ENCODE data around the gene FGFR2.

FGFR2 gene

DNA sequence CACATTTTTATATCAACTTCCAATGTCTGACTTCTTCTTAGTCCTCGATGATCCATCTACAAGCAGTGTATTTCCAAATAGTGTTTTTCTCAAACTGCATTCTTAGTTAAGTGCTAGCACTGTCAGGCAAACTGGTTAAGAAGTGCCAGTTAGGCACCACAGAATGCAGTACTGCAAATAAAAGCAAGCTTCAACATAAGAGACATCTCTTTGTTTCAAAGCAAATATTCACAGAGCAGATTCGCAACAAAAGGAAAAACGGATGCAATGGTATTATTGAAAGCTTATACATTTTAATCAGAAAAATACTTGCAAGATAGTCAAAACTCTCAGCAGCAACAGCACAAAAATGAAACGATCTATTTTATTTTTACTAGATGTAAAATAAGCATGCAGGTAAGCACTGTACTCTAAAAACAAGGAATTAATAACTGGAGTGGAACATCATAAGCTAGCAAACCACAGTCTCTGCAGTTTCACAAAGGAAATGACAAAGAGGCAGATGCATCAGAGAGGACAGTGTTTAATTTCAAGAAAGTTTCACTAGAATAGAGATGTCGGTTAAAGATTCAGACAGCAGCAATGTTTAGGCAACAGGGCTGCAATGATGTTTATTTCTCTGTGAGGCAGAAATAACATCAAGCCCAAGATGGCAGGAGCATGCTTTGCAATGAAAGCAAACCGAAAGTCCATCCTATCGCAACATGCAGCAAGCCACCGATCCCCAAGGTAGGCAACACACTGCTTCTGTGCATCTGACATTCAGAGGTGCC, 82.0 kb downstream of the FGFR2 start:
- H3K27ac ChIP-seq: no peak overlapping the region
- H3K4me3 ChIP-seq: no peak overlapping the region
- DNase-seq (ENCODE audit: low spot score): no peak
- TF ChIP-seq, protein P1, sequence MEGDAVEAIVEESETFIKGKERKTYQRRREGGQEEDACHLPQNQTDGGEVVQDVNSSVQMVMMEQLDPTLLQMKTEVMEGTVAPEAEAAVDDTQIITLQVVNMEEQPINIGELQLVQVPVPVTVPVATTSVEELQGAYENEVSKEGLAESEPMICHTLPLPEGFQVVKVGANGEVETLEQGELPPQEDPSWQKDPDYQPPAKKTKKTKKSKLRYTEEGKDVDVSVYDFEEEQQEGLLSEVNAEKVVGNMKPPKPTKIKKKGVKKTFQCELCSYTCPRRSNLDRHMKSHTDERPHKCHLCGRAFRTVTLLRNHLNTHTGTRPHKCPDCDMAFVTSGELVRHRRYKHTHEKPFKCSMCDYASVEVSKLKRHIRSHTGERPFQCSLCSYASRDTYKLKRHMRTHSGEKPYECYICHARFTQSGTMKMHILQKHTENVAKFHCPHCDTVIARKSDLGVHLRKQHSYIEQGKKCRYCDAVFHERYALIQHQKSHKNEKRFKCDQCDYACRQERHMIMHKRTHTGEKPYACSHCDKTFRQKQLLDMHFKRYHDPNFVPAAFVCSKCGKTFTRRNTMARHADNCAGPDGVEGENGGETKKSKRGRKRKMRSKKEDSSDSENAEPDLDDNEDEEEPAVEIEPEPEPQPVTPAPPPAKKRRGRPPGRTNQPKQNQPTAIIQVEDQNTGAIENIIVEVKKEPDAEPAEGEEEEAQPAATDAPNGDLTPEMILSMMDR (IDR thresholded peaks at IDR 0.05): no peak

DNA sequence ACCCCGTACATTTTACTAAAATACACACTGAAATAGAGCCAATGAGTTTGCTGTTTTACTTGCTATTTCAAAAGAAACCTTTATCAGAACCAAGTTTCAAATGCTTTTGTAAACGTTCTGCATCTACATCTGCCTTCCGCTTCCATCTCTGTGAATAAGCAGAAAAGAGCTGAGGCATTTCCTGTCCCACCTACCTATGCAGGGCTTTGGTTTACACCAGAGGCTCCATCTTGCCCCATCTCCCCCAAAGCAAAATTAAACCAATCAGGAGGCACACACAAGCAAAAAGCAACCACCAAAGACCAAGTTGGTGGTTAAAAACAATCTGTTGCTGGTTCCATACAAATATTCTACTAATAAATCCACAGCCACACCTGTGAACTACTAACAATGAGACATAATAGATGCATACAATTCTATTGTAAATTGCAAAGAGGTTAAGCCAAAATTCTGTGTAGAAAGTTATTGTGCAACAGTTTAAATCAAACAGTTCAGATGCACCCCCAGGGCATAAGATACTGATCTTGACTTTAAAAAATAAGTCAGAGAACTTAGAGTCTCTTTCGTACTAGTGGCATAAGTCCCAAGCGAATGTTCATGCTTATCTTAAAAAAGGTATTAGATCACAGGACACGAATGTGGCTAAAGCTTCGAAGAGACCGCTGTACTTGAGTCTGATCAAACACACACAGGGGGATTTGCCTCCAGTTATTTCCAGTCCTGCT, 83.9 kb downstream of the FGFR2 start:
- DNase-seq (ENCODE audit: low spot score): no peak
- no peak overlapping the region for H3K27ac ChIP-seq
- TF ChIP-seq, protein P1 (IDR thresholded peaks at IDR 0.05): no peak

DNA sequence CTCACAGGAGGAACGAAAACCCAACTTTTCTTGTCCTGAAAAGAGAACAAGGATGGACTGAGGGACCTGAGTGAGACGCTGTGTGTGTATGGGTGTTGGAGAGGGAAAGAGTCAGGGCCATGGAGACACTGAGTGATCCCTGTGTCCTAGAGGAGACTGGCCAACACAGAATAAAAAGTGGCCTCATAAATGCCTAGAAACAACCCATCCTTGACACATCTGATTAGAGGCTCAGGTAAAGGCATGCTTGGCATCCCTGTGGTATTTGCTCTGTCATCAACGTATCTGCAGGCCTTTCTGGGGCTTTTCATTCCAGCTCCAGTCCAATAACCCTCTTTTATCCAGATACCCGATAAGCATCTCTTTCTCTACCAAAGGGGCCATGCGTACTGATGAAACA, 86.3 kb downstream of the FGFR2 start:
- no peak overlapping the region for H3K27ac ChIP-seq

More for the DNA sequence above, 83.9 kb downstream of the FGFR2 start:
- H3K4me3 ChIP-seq: no peak overlapping the region

DNA sequence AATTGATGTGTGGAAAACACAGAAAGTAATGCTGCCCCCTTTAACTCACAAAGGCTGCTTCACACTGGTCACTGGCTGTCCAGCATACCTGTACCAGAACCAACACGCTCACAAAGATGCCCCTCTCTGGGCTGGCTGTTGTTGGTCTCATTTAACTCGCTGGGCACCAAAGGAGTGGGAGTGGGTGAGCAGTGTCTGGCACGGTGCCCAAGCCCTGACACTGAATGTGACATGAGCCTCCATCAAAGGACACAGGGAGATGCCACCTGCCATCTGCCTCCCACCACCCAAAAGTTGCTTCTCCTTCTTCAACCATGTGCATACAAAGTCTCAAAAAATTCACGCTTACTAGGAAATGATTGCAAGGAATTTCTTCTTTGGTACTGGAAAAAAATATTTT, 86.8 kb downstream of the FGFR2 start:
- Histone ChIP-seq H3K4me3 (no peak overlapping the region), H3K27ac (no peak overlapping the region)
- no peak for DNase-seq (ENCODE audit: low spot score)
- TF ChIP-seq, protein P1 (IDR thresholded peaks at IDR 0.05): no peak

More for the DNA sequence above, 86.3 kb downstream of the FGFR2 start:
- TF ChIP-seq, protein P1 (IDR thresholded peaks at IDR 0.05): no peak
- no peak for DNase-seq (ENCODE audit: low spot score)
- H3K4me3 ChIP-seq: no peak overlapping the region

DNA sequence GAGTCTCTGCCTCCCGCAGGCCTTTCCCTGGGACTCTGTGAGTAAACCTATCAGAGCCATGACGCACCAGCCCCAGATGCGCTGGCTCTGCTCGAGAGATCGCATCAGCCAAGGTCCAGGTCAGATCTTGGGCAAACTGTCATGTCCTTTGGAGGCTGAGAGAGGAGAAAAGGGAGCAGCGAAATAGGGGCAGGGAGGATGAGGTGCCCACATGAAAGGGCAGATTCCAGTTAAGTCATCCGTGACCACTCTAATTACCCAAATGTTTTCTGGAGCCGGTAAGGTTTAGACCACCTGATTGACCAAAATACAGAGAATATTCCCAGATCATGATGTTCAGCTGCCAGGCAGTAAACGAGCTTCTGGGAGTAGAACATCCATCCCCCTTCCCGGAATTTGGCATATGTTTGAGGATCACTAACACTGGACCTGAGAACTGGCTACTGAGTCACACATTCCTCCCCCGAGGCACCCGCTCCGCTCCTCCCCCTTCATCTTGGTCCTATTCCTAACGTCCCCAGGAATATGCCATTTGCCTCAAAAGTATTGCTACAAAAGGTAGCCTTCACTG, 88.0 kb downstream of the FGFR2 start:
- Histone ChIP-seq H3K27ac (no peak overlapping the region), H3K4me3 (no peak overlapping the region)
- DNase-seq (ENCODE audit: low spot score): no peak
- TF ChIP-seq, protein P1 (IDR thresholded peaks at IDR 0.05): no peak

DNA sequence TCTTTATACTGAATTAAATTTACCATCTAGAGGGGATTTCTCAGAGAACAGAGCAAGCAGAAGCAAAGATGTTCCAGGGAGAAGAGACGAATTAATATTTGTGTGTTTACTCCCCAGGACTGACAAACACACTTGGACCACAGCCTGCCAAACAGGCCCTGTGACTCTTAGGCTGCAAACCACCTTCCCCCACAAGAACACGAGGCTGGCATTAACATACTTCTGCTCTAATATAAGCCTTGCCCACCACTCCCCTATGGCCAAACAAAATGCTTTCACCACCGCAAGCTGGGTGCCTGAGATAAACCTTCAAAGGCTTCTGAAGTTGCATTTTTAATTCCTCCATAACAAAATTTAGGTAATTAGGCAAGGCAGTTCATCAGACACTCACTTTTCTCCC, 88.4 kb downstream of the FGFR2 start:
- Histone ChIP-seq H3K27ac (no peak overlapping the region), H3K4me3 (no peak overlapping the region)
- TF ChIP-seq, protein P1 (IDR thresholded peaks at IDR 0.05): no peak
- DNase-seq (ENCODE audit: low spot score): no peak
